ENCODE results near the gene ARPC4. TPM values are rescaled to one million over a fixed set of nuclear protein-coding genes. Genes with fewer than 3 reads are reported as not detected.

The ARPC4 gene
- total and polyA plus RNA-seq, 10 of the 15 experiments (the other 5 are each of a cell fraction or from before 2014, with no cell fraction given), result 42.0 to 354 (median 268) TPM

- TF ChIP-seq, protein P1, sequence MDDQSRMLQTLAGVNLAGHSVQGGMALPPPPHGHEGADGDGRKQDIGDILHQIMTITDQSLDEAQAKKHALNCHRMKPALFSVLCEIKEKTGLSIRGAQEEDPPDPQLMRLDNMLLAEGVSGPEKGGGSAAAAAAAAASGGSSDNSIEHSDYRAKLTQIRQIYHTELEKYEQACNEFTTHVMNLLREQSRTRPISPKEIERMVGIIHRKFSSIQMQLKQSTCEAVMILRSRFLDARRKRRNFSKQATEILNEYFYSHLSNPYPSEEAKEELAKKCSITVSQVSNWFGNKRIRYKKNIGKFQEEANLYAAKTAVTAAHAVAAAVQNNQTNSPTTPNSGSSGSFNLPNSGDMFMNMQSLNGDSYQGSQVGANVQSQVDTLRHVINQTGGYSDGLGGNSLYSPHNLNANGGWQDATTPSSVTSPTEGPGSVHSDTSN (IDR thresholded peaks at IDR 0.05; ENCODE audit: insufficient replicate concordance, low read depth, low read length), result peak; percentile 99
- no peak for TF ChIP-seq E2F8 (IDR thresholded peaks at IDR 0.05; ENCODE audit: low read depth, partially characterized antibody)
- peak; percentile 85 for TF ChIP-seq POLR2A (IDR thresholded peaks at IDR 0.05; ENCODE audit: low read depth, low read length)
- TF ChIP-seq SMARCA5 (IDR thresholded peaks at IDR 0.05), result peak; percentile 63; the same call in 1 of the 2 replicates
- TF ChIP-seq MTA2 (IDR thresholded peaks at IDR 0.05; ENCODE audit: low read depth), result no peak
- TF ChIP-seq BHLHE40 (IDR thresholded peaks at IDR 0.05; ENCODE audit: borderline replicate concordance in 1 of 2, low read depth in 2 of 2, low read length in 1 of 2), result peak; percentile 86 to 95; a peak in 3 of 4 replicates
- peak; percentile 89 for TF ChIP-seq NFYB (IDR thresholded peaks at IDR 0.05; ENCODE audit: insufficient read depth, low read depth, low read length)
- peak; percentile 27; the same call in 1 of the 2 replicates for TF ChIP-seq SPI1 (IDR thresholded peaks at IDR 0.05; ENCODE audit: borderline replicate concordance, insufficient read depth, low read depth, low read length)
- 0 out of 2 replicates have a peak, but pooled peaks have one; percentile 8 for TF ChIP-seq CREM (IDR thresholded peaks at IDR 0.05; ENCODE audit: low read depth)
These were observed 51.0 kb downstream of the ARPC4 start, which contains the start of gene RPUSD3 (continued) for GRCh38 chr3:9843715-9844438.
